Ureter (tissue), 1 donor: ENCODE measurements around the gene ZNF14. TPM values are rescaled to one million over a fixed set of nuclear protein-coding genes. Genes with fewer than 3 reads are reported as not detected.
"Not testable (repeated sequence)": the region's sequence is repeated elsewhere in the genome, so short reads cannot be mapped to it uniquely, and the experiment has no call there.

Source experiments
- DNase-seq: peaks from one replicate; pipeline ENCODE4 v3.0.0-alpha.2; 2020; ENCODE audit warnings: low spot score
- total RNA-seq: library from RNA; stranded (reverse); gene quantifications from one replicate; pipeline ENCODE4 v1.2.4, GENCODE V29; 2023
- donor health status: DM: yes; HTN: yes; CAD: no.

ZNF14 gene
- total RNA-seq, 1 donor from 2014 or later = 15.3 TPM

- DNase-seq = no peak
Measured at GRCh38 chr19:19687090-19687489, 45.8 kb downstream of the ZNF14 start.

- DNase-seq = no peak
Measured at GRCh38 chr19:19686580-19686979, 46.3 kb downstream of the ZNF14 start.

- DNase-seq = not testable (repeated sequence)
Measured at GRCh38 chr19:19686119-19686518, 46.8 kb downstream of the ZNF14 start.

GRCh38 chr19:19679176-19680073 is 53.5 kb downstream of the ZNF14 start:
- DNase-seq = no peak

- no peak for DNase-seq
Measured at GRCh38 chr19:19677579-19677978, 55.3 kb downstream of the ZNF14 start.

GRCh38 chr19:19674315-19674714 is 58.6 kb downstream of the ZNF14 start:
- no peak for DNase-seq

- no peak for DNase-seq
Measured at GRCh38 chr19:19672816-19673215, 60.1 kb downstream of the ZNF14 start.

GRCh38 chr19:19670070-19670551 is 62.8 kb downstream of the ZNF14 start:
- no peak for DNase-seq

GRCh38 chr19:19668230-19669012 is 64.5 kb downstream of the ZNF14 start, which contains the start of gene ZNF101:
ZNF101 (plus strand) TSS chr19:19668839; CDS start chr19:19668964, 125 bp downstream.
- peak; percentile 95 for DNase-seq

- DNase-seq = not testable (repeated sequence)
Measured at GRCh38 chr19:19665420-19665948, 67.4 kb downstream of the ZNF14 start.

GRCh38 chr19:19663256-19664120 is 69.4 kb downstream of the ZNF14 start, which contains the start of gene ATP13A1:
ATP13A1 (minus strand) TSS chr19:19663676; CDS start chr19:19663666, 10 bp downstream.
- DNase-seq = peak; percentile 97

- DNase-seq = no peak
Measured at GRCh38 chr19:19662871-19663255, 70.0 kb downstream of the ZNF14 start.

- no peak for DNase-seq
Measured at GRCh38 chr19:19662344-19662743, 70.6 kb downstream of the ZNF14 start.

- DNase-seq = no peak
Measured at GRCh38 chr19:19661675-19662251, 71.1 kb downstream of the ZNF14 start.

- no peak for DNase-seq
Measured at GRCh38 chr19:19661141-19661674, 71.7 kb downstream of the ZNF14 start.

Other genes with a start within 250 kb of the ZNF14 start
- gene TSSK6, start 217.6 kb downstream of the ZNF14 start, total RNA-seq = 3.4 TPM
- 369 TPM for gene NDUFA13, start 216.9 kb downstream of the ZNF14 start, total RNA-seq
- 14.1 TPM for gene YJEFN3, start 204.2 kb downstream of the ZNF14 start, total RNA-seq
- 2.3 TPM for gene CILP2, start 194.8 kb downstream of the ZNF14 start, total RNA-seq
- gene PBX4, start 114.4 kb downstream of the ZNF14 start, total RNA-seq = 12.7 TPM
- gene LPAR2, start 104.9 kb downstream of the ZNF14 start, total RNA-seq = 28.6 TPM
- 25.0 TPM for gene GMIP, start 89.5 kb downstream of the ZNF14 start, total RNA-seq
- 74.9 TPM for gene ATP13A1, start 69.4 kb downstream of the ZNF14 start, total RNA-seq
- 13.8 TPM for gene ZNF101, start 64.3 kb downstream of the ZNF14 start, total RNA-seq
- gene ZNF506, start 88.6 kb upstream of the ZNF14 start, total RNA-seq = 57.1 TPM
- 27.5 TPM for gene ZNF253, start 132.8 kb upstream of the ZNF14 start, total RNA-seq
- gene ZNF93, start 167.8 kb upstream of the ZNF14 start, total RNA-seq = 11.4 TPM